ENCODE data around the gene BPGM. TPM values are rescaled to one million over a fixed set of nuclear protein-coding genes. Genes with fewer than 3 reads are reported as not detected.

Gene BPGM
- total and polyA plus RNA-seq, 2 experiments from 2014 or later = 16.9 TPM

GRCh38 chr7:134643131-134643530, 3.5 kb upstream of the BPGM start (continued):
- no peak for TF ChIP-seq REST (IDR thresholded peaks at IDR 0.05; ENCODE audit: unreplicated experiment)

- no peak for TF ChIP-seq REST (IDR thresholded peaks at IDR 0.05; ENCODE audit: unreplicated experiment)
- TF ChIP-seq ZNF114 (CRISPR knock-in tag; IDR thresholded peaks at IDR 0.05) = no peak
- no peak for TF ChIP-seq STAT1 (IDR thresholded peaks at IDR 0.05; ENCODE audit: unreplicated experiment)
- TF ChIP-seq ZNF462 (CRISPR knock-in tag; IDR thresholded peaks at IDR 0.05) = no peak
- TF ChIP-seq CREB1 (CRISPR knock-in tag; IDR thresholded peaks at IDR 0.05; ENCODE audit: low read depth) = no peak
- no peak overlapping the region for H3K27ac Mint-ChIP-seq
- Histone ChIP-seq H3K4me1 (ENCODE audit: insufficient read depth) (no peaks in the 10 kb centered on the region), H3K9me2 (ENCODE audit: insufficient read depth) (no peaks in the 10 kb centered on the region), H3K36me3 (ENCODE audit: insufficient read depth) (no peaks in the 10 kb centered on the region), H3K79me2 (replicated peaks; ENCODE audit: insufficient read depth) (peaks cover 17% of the 10 kb centered on the region), H2AFZ (no peak overlapping the region; the same call in 1 of the 2 replicates), H3K27ac (ENCODE audit: low read depth) (no peak overlapping the region), H3F3A (replicated peaks; ENCODE audit: low read depth) (no peaks in the 10 kb centered on the region), H4K20me1 (replicated peaks; ENCODE audit: insufficient read depth) (no peaks in the 10 kb centered on the region; the same call in 1 of the 2 replicates), H3K4me3 (peak overlapping the region; percentile 70), H3K27me3 (ENCODE audit: insufficient read depth) (no peaks in the 10 kb centered on the region), H3K4me2 (peak overlapping the region; percentile 85)
- peaks cover 4% of the 10 kb centered on the region; the same call in 2 of the 3 replicates for H3K9me3 Mint-ChIP-seq
- ATAC-seq (no peak), DNase-seq (ENCODE audit: low spot score) (no peak)
- H3K4me1 Mint-ChIP-seq = no peaks in the 10 kb centered on the region; the same call in 2 of the 3 replicates
- H3K36me3 Mint-ChIP-seq (ENCODE audit: low read depth) = no peaks in the 10 kb centered on the region
- H3K27me3 Mint-ChIP-seq (ENCODE audit: insufficient read depth, low read depth, poor library complexity) = no peaks in the 10 kb centered on the region
- H3K4me3 Mint-ChIP-seq = no peak overlapping the region
Measured at GRCh38 chr7:134645478-134645877, 1.2 kb upstream of the BPGM start.
